AG10803 (cell line): Measurements from ENCODE around the gene ATF4.

ENCODE experiments used
- DNase-seq: peaks from one replicate; pipeline ENCODE4 v3.0.0; 2010; ENCODE audit warnings: low read depth
- H3K4me3 ChIP-seq: 2 replicates; pipeline ENCODE4 v1.5.1; 2011; ENCODE audit warnings: mild to moderate bottlenecking, low read length, control low read depth
- TF ChIP-seq, protein P1 (sequence below): conservative IDR thresholded peaks from 2 replicates; pipeline ENCODE4 v1.5.1; 2011; ENCODE audit warnings: mild to moderate bottlenecking, low read length, control low read depth, inconsistent platforms

Gene ATF4

GRCh38 chr22:39537975-39538374 lies 17.6 kb downstream of the ATF4 start:
- no peak overlapping the region for H3K4me3 ChIP-seq
- TF ChIP-seq, protein P1, sequence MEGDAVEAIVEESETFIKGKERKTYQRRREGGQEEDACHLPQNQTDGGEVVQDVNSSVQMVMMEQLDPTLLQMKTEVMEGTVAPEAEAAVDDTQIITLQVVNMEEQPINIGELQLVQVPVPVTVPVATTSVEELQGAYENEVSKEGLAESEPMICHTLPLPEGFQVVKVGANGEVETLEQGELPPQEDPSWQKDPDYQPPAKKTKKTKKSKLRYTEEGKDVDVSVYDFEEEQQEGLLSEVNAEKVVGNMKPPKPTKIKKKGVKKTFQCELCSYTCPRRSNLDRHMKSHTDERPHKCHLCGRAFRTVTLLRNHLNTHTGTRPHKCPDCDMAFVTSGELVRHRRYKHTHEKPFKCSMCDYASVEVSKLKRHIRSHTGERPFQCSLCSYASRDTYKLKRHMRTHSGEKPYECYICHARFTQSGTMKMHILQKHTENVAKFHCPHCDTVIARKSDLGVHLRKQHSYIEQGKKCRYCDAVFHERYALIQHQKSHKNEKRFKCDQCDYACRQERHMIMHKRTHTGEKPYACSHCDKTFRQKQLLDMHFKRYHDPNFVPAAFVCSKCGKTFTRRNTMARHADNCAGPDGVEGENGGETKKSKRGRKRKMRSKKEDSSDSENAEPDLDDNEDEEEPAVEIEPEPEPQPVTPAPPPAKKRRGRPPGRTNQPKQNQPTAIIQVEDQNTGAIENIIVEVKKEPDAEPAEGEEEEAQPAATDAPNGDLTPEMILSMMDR, result no peak
- no peak for DNase-seq

GRCh38 chr22:39543095-39543494 lies 22.7 kb downstream of the ATF4 start:
- DNase-seq, result no peak
- TF ChIP-seq, protein P1, result peak; percentile 36
- H3K4me3 ChIP-seq, result no peak overlapping the region

DNA sequence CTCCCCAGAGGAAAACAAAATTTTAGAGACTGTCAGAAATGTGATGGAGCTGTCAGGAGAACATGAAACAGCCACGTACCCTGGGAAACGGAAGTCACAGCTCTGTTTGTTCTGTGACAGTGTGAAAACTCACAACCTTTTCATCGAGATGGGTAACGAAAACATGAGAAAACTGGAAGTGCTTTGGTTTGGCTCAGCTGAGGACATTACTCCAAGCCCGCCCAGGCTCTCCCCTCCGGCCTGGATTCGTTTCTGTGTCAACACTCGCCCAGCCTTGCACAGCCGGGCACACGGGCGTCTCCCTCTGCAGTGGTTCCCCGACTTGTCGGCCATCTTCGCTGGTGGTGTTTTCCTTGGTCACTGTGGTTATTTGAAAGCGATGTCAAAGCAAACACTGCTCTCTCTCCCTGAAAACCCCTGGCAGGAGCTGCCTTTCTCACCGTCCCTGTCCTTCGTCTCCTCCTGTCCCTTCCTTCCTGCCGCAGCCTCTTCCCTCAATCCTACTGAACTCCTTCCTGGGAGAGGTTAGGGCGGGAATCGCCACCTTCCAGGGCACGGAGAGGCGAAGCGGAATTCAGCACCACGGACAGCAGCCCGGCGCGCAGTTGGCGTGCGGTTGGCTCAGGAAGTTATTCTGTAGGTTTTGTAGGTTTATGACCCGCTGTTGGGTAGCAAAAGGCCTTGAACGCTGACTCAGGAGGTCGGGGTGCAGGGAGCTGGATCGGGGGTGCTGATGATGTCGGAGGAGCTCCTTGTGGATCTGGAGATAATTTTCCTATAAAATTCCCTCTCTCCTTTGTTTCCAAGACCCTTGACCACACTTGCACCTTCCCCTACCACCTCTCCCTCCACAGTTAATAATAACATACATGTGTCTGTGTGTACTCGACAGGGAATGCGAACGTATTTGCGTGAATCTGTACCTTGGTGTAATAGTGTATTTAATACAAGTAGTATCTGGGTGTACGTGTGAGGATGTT lies 25.3 kb downstream of the ATF4 start:
- DNase-seq, result no peak
- H3K4me3 ChIP-seq, result no peak overlapping the region

DNA sequence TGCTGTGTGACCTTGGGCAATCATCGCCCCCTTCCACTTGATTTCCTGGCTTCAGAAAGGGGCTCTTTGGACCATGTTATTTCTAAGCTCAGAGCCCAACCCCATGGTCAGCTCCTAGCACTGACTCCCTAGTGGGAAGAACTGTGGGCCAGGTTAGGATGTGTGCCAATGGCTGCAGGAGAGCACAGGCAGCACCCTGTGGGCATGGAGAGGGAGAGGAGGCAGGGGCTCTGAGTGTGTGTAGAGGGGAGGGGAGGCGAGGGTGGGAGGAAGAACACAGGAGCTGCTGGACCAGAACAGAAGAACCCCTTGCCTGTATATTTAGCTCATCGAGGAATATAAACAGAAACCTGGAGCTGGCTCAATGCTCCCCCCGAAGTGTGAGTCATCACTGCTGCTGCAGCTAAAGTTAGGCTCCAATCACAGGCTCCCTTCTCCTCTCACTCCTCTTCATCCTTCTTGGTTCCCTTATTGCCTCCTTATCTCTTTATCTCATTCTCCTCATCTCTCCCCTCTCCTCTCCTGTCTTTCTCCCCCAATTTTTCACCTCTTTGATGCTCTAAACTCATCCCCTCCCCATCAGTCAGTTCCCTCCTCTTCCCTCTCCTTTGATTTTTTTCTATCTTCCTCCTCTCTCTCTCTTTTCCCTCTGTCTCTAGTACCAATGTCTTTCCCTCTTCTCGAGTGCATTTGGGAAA lies 26.7 kb downstream of the ATF4 start:
- DNase-seq, result no peak

More for the DNA sequence above, 25.3 kb downstream of the ATF4 start:
- TF ChIP-seq, protein P1, result no peak

DNA sequence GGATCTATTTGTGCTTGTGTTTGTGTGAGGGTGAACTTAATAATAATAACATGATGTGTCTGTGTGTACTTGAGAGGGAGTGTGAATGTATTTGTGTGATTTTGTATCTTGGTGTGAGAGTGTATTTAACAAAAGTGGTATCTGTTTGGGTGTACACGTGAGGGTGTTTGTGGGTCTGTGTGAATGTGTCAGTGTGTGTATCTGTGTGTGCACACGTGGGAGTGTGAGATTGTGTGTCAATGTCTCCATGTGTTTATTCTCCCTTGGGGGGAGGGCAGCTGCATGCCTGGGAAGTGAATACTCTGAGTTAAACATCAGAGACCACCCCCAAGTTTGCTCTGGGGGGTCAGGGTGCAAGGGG lies 27.2 kb downstream of the ATF4 start:
- DNase-seq, result no peak
- TF ChIP-seq, protein P1, result no peak
- H3K4me3 ChIP-seq, result no peak overlapping the region

More for the DNA sequence above, 26.7 kb downstream of the ATF4 start:
- TF ChIP-seq, protein P1, result no peak
- H3K4me3 ChIP-seq, result no peak overlapping the region

GRCh38 chr22:39553429-39553828 lies 33.1 kb downstream of the ATF4 start:
- no peak overlapping the region for H3K4me3 ChIP-seq
- DNase-seq, result no peak
- TF ChIP-seq, protein P1, result no peak
